Osteoblast (primary cell): ENCODE results near the gene MXRA5. TPM values are rescaled to one million over a fixed set of nuclear protein-coding genes. Genes with fewer than 3 reads are reported as not detected.

Experiments used
- DNase-seq: peaks from one replicate; pipeline ENCODE4 v3.0.0; 2011; ENCODE audit warnings: low spot score, mixed read lengths; ENCODE audit not compliant: insufficient read length; ENCODE audit errors: missing footprints
- H2AFZ ChIP-seq: 2 replicates; pipeline ENCODE4 v1.6.0; 2011; ENCODE audit warnings: mild to moderate bottlenecking, low read length
- H3K27ac ChIP-seq: 2 replicates; pipeline ENCODE4 v1.5.1; 2011; ENCODE audit warnings: mild to moderate bottlenecking, low read depth, low read length, moderate library complexity
- H3K27me3 ChIP-seq: 2 replicates; pipeline ENCODE4 v1.6.0; 2012; ENCODE audit warnings: mild to moderate bottlenecking, control low read depth, inconsistent platforms, low read length, moderate library complexity; ENCODE audit not compliant: insufficient read depth
- H3K36me3 ChIP-seq: 2 replicates; pipeline ENCODE4 v1.5.1; 2011; ENCODE audit warnings: mild to moderate bottlenecking, low read length, control low read depth, moderate library complexity; ENCODE audit not compliant: insufficient read depth
- H3K4me1 ChIP-seq: 2 replicates; pipeline ENCODE4 v1.5.1; 2011; ENCODE audit warnings: mild to moderate bottlenecking, low read length, control low read depth, moderate library complexity; ENCODE audit not compliant: insufficient read depth
- H3K4me2 ChIP-seq: 2 replicates; pipeline ENCODE4 v1.6.0; 2011; ENCODE audit warnings: mild to moderate bottlenecking, low read length; ENCODE audit not compliant: insufficient read depth
- H3K4me3 ChIP-seq: fragments of 200-600 bp; sonication (generic); 3 replicates; pipeline ENCODE4 v1.5.1; 2012; ENCODE audit warnings: mild to moderate bottlenecking, low read length, inconsistent platforms; ENCODE audit not compliant: insufficient read depth
- H3K79me2 ChIP-seq: 2 replicates; pipeline ENCODE4 v1.6.0; 2012; ENCODE audit warnings: mild to moderate bottlenecking, low read length, control low read depth, inconsistent platforms; ENCODE audit not compliant: insufficient read depth
- H3K9me3 ChIP-seq: 2 replicates; pipeline ENCODE4 v1.5.1; 2011; ENCODE audit warnings: low read depth, low read length, control low read depth
- H4K20me1 ChIP-seq: 2 replicates; pipeline ENCODE4 v1.6.0; 2012; ENCODE audit warnings: mild to moderate bottlenecking, low read length, control low read depth; ENCODE audit not compliant: insufficient read depth
- CTCF ChIP-seq: IDR thresholded peaks from 2 replicates; pipeline ENCODE4 v1.5.1; 2011; ENCODE audit warnings: mild to moderate bottlenecking, low read depth, low read length, moderate library complexity; ENCODE audit errors: extremely low read depth
- total RNA-seq: library from RNA; depleted of rRNA; stranded (reverse); fragments of >200 nt; gene quantifications from 2 replicates; pipeline ENCODE4 v1.2.3, GENCODE V29; 2012

MXRA5 gene
- total RNA-seq, 1 donor = 27.9 TPM

- no peak overlapping the region for H3K4me3 ChIP-seq
- H3K36me3 ChIP-seq = no peaks in the 10 kb centered on the region
- H4K20me1 ChIP-seq = no peaks in the 10 kb centered on the region
- H3K27me3 ChIP-seq = no peaks in the 10 kb centered on the region
- no peaks in the 10 kb centered on the region for H3K4me1 ChIP-seq
- no peaks in the 10 kb centered on the region for H3K9me3 ChIP-seq
- no peak overlapping the region for H3K27ac ChIP-seq
- no peak overlapping the region for H2AFZ ChIP-seq
- DNase-seq = no peak
- no peaks in the 10 kb centered on the region for H3K79me2 ChIP-seq
- TF ChIP-seq CTCF = no peak
- H3K4me2 ChIP-seq = no peak overlapping the region
Measured at GRCh38 chrX:3312109-3312508, 34.3 kb downstream of the MXRA5 start.

- Histone ChIP-seq H3K27me3 (no peaks in the 10 kb centered on the region), H3K9me3 (no peaks in the 10 kb centered on the region), H3K36me3 (no peaks in the 10 kb centered on the region), H3K4me1 (no peaks in the 10 kb centered on the region), H3K4me2 (no peak overlapping the region), H3K27ac (no peak overlapping the region), H3K79me2 (no peaks in the 10 kb centered on the region), H4K20me1 (no peaks in the 10 kb centered on the region), H3K4me3 (no peak overlapping the region), H2AFZ (no peak overlapping the region)
- no peak for DNase-seq
- no peak for TF ChIP-seq CTCF
Measured at GRCh38 chrX:3307881-3308280, 38.6 kb downstream of the MXRA5 start.

GRCh38 chrX:3299636-3300035, 46.8 kb downstream of the MXRA5 start:
- no peak for DNase-seq

GRCh38 chrX:3295731-3296130, 50.7 kb downstream of the MXRA5 start:
- no peak overlapping the region for H3K4me3 ChIP-seq
- no peaks in the 10 kb centered on the region for H3K27me3 ChIP-seq
- no peak overlapping the region for H3K4me2 ChIP-seq
- H3K79me2 ChIP-seq = no peaks in the 10 kb centered on the region
- DNase-seq = no peak
- peaks cover 11% of the 10 kb centered on the region for H3K4me1 ChIP-seq
- no peaks in the 10 kb centered on the region for H3K36me3 ChIP-seq
- no peak for TF ChIP-seq CTCF
- no peak overlapping the region for H2AFZ ChIP-seq
- no peaks in the 10 kb centered on the region for H3K9me3 ChIP-seq
- H3K27ac ChIP-seq = no peak overlapping the region
- H4K20me1 ChIP-seq = no peaks in the 10 kb centered on the region

More at GRCh38 chrX:3299636-3300035, 46.8 kb downstream of the MXRA5 start:
- Histone ChIP-seq H4K20me1 (no peaks in the 10 kb centered on the region), H3K27ac (no peak overlapping the region), H3K9me3 (no peaks in the 10 kb centered on the region), H3K79me2 (no peaks in the 10 kb centered on the region), H3K27me3 (no peaks in the 10 kb centered on the region), H3K36me3 (no peaks in the 10 kb centered on the region), H3K4me1 (no peaks in the 10 kb centered on the region), H3K4me3 (no peak overlapping the region), H3K4me2 (no peak overlapping the region), H2AFZ (no peak overlapping the region)
- TF ChIP-seq CTCF = no peak
